ENCODE data around the gene UBR1. TPM values are rescaled to one million over a fixed set of nuclear protein-coding genes. Genes with fewer than 3 reads are reported as not detected.

UBR1 gene
- total RNA-seq, 1 experiment from 2014 or later, result 22.2 TPM

GRCh38 chr15:43100971-43101370, 4.9 kb downstream of the UBR1 start:
- Histone ChIP-seq H3K4me2 (ENCODE audit: insufficient read depth, insufficient read length, low read length) (no peak overlapping the region), H3K23me2 (ENCODE audit: insufficient read length, low read depth, low read length, poor library complexity, severe bottlenecking) (peaks cover 5% of the 10 kb centered on the region), H3K18ac (ENCODE audit: insufficient read length, low read depth, low read length) (no peak overlapping the region), H3K79me2 (ENCODE audit: insufficient read depth, low read length) (peaks cover 1% of the 10 kb centered on the region; the same call in 1 of the 2 replicates), H3K9me3 (ENCODE audit: control insufficient read depth, low read depth, low read length) (no peaks in the 10 kb centered on the region), H3K23ac (ENCODE audit: insufficient read length, low read depth, low read length) (no peak overlapping the region), H3K27me3 (ENCODE audit: insufficient read depth, low read length) (no peaks in the 10 kb centered on the region), H2BK120ac (ENCODE audit: low read depth, low read length, poor library complexity, severe bottlenecking) (no peak overlapping the region), H3K79me1 (ENCODE audit: insufficient read depth, low read depth, low read length, poor library complexity, severe bottlenecking) (peaks cover 11% of the 10 kb centered on the region), H3K14ac (ENCODE audit: insufficient read depth, low read length) (no peak overlapping the region), H3K9ac (ENCODE audit: extremely low read depth, insufficient read length, low read length) (no peak overlapping the region), H2AK5ac (ENCODE audit: insufficient read length, low read length) (no peak overlapping the region), H3K56ac (ENCODE audit: insufficient read length, low read depth, low read length) (no peak overlapping the region), H3T11ph (ENCODE audit: low read length) (no peak overlapping the region), H4K20me1 (ENCODE audit: control insufficient read depth, insufficient read depth, insufficient read length) (no peaks in the 10 kb centered on the region), H3K27ac (ENCODE audit: insufficient read length, low read depth, low read length) (no peak overlapping the region), H2AFZ (ENCODE audit: low read length) (no peak overlapping the region), H4K91ac (ENCODE audit: insufficient read length, low read depth, low read length) (no peak overlapping the region), H2BK5ac (ENCODE audit: insufficient read length, low read length) (no peak overlapping the region), H4K8ac (replicated peaks; ENCODE audit: insufficient read length, low read depth, low read length) (no peak overlapping the region), H4K5ac (ENCODE audit: insufficient read length, low read depth, low read length) (no peak overlapping the region), H2BK15ac (ENCODE audit: low read depth, low read length) (no peak overlapping the region), H2BK20ac (ENCODE audit: low read depth, low read length, poor library complexity, severe bottlenecking) (no peak overlapping the region), H2BK12ac (ENCODE audit: insufficient read length, low read depth, low read length) (no peak overlapping the region), H3K4me1 (ENCODE audit: insufficient read depth, low read length) (no peaks in the 10 kb centered on the region), H3K4ac (ENCODE audit: low read depth, low read length) (no peak overlapping the region)
- Mint-ChIP-seq H3K9me3 (no peaks in the 10 kb centered on the region), H3K27me3 (ENCODE audit: low read depth) (no peaks in the 10 kb centered on the region), H3K36me3 (ENCODE audit: insufficient read depth in 1 of 3, low read depth in 3 of 3) (peaks cover 5 to 34% (median 26%) of the 10 kb centered on the region in 3 experiments; a peak in 6 of 7 replicates), H3K4me3 (no peak overlapping the region), H3K27ac (peak overlapping the region in 1 of 3 experiments; percentile 60; a peak in 2 of 7 replicates), H3K4me1 (peaks cover 8 to 11% of the 10 kb centered on the region in 2 experiments)
- no peak for TF ChIP-seq CTCF (conservative IDR thresholded peaks at IDR 0.05)
- DNase-seq, result no peak
